GM04504 (cell line): ENCODE measurements around the gene CYP2A6.
"Not testable (repeated sequence)": the region's sequence is repeated elsewhere in the genome, so short reads cannot be mapped to it uniquely, and the experiment has no call there.

Source experiments
- DNase-seq: peaks from one replicate; pipeline ENCODE4 v3.0.0-alpha.2; 2012; ENCODE audit warnings: low read depth

CYP2A6 gene

GRCh38 chr19:40846722-40847121 is 3.5 kb downstream of the CYP2A6 start:
- not testable (repeated sequence) for DNase-seq

DNA sequence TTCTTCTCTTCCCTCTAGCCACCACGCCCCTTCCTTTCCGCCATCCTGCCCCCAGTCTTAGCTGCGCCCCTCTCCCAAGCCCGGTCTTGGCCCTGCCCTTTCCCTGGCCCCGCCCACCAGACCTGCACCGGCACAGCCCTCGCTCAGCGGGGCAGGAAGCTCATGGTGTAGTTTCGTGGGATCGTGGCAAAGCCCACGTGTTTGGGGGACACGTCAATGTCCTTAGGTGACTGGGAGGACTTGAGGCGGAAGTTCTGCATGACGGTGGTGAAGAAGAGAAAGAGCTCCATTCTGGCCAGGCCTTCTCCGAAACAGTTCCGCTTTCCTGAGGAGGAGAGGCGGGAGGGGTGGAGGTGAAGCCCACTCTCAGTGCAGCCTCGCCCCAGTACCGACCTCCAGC is 6.6 kb downstream of the CYP2A6 start:
- not testable (repeated sequence) for DNase-seq

GRCh38 chr19:40842997-40843652 is 7.1 kb downstream of the CYP2A6 start:
- DNase-seq = not testable (repeated sequence)

DNA sequence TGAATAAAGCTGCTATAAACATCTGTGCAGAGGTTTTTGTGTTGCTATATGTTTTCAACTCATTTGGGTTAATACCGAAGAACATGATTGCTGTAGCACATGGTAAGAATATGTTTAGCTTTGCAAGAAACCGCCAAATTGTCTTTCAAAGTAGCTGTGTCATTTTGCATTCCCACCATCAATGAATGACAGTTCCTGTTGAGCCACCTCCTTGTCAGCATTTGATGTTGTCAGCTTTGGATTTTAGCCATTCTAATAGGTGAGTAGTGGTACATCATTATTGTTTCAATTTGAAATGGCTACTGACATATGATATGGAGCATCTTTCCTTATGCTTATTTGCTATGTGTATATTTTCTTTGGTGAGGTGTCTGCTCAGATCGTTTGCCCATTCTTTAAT is 8.2 kb downstream of the CYP2A6 start:
- not testable (repeated sequence) for DNase-seq

GRCh38 chr19:40838477-40838876 is 11.8 kb downstream of the CYP2A6 start:
- not testable (repeated sequence) for DNase-seq

GRCh38 chr19:40836754-40837429 is 13.4 kb downstream of the CYP2A6 start:
- DNase-seq = no peak

DNA sequence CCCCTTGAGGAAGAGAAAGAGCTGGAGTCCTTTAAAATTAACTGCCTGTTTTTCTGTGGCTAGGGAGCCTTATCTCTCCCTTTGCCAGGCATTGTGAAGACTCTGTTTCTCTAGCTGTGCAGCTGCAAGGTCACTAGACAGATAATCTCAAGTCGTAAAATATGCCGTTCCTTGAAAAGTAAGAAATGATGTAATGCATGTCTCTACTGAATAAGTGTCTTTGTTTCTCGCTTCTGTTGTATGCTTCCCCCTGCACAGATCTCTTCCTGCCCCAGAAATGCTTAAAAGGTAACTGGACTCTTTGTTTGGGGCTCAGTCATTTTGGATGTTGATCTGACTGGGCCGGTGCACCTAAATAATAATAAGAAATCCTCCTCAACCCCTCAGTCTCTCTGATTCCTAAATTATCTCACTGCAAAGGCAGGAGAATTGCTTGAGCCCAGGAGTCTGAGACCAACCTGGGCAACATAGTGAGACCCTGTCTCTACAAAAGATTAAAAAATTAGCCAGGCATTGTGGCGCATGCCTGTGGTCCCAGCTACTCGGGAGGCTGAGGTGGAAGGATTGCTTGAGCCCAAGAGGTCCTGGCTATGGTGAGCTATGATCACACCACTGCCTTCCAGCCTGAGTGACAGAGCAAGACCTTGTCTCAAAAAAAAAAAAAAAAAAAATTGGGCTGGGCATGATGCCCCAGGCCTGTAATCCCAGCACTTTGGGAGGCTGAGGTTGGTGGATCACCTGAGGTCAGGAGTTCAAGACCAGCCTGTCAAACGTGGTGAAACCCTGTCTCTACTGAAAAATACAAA is 16.3 kb downstream of the CYP2A6 start:
- not testable (repeated sequence) for DNase-seq

GRCh38 chr19:40832431-40832790 is 17.8 kb downstream of the CYP2A6 start:
- not testable (repeated sequence) for DNase-seq

- DNase-seq = peak; percentile 98
Observed at GRCh38 chr19:40831502-40832430, 18.5 kb downstream of the CYP2A6 start.

GRCh38 chr19:40830741-40831140 is 19.5 kb downstream of the CYP2A6 start:
- not testable (repeated sequence) for DNase-seq

- DNase-seq = no peak
Observed at GRCh38 chr19:40829205-40829604, 21.0 kb downstream of the CYP2A6 start.

GRCh38 chr19:40827386-40828247 is 22.6 kb downstream of the CYP2A6 start:
- no peak for DNase-seq

GRCh38 chr19:40826699-40827385 is 23.4 kb downstream of the CYP2A6 start:
- DNase-seq = not testable (repeated sequence)

- not testable (repeated sequence) for DNase-seq
Observed at GRCh38 chr19:40826312-40826698, 23.9 kb downstream of the CYP2A6 start.

GRCh38 chr19:40825460-40826095 is 24.7 kb downstream of the CYP2A6 start:
- DNase-seq = not testable (repeated sequence)

DNA sequence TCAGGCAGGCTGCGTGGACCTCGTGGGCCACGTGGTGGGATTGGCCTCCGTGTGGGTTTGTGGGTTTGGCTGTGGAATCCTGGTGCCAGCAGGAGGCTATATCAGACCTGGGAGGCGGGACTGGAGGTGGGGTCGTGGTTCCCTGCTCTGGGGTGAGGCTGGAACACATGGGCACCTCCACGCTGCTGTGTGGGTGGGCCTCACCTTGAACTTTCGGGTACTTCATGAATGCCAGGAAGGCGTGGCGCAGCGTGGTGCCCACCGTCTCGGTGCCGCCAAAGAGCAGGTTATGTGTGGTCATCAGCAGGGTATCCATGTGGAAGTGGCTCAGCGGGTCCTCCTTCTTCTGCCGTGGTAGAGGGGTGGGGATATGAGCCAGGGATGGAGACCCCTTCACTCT is 25.3 kb downstream of the CYP2A6 start:
- DNase-seq = not testable (repeated sequence)

DNA sequence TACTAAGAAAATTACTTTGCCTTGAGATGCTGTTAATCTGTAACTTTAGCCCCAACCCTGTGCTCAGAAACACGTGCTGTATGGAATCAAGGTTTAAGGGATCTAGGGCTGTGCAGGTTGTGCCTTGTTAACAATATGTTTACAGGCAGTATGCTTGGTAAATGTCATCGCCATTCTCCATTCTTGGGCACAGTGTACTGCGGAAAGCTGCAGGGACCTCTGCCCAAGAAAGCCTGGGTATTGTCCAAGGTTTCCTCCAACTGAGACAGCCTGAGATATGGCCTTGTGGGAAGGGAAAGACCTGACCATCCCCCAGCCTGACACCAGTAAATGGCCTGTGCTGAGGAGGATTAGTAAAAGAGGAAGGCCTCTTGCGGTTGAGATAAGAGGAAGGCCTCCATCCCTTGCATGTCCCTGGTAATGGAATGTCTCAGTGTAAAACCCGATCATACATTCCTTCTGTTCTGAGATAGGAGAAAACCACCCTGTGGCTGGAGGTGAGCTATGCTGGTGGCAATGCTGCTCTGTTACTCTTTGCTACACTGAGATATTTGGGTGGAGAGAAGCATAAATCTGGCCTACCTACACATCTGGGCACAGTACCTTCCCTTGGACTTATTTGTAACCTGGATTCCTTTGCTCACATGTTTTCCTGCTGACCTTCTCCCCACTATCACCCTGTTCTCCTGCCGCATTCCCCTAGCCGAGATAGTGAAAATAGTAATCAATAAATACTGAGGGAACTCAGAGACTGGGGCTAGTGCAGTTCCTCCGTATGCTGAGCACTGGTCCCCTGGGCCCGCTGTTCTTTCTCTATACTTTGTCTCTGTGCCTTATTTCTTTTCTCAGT is 27.3 kb downstream of the CYP2A6 start:
- DNase-seq = not testable (repeated sequence)

- no peak for DNase-seq
Observed at GRCh38 chr19:40822161-40822560, 28.1 kb downstream of the CYP2A6 start.
